Type B pancreatic cell (in vitro differentiated cells): Measurements from ENCODE around the gene CCDC159. TPM values are rescaled to one million over a fixed set of nuclear protein-coding genes. Genes with fewer than 3 reads are reported as not detected.

Experiments used
- DNase-seq: peaks from one replicate; pipeline ENCODE4 v3.0.0; 2021; ENCODE audit warnings: mixed read lengths; ENCODE audit not compliant: unreplicated experiment; ENCODE audit errors: extremely low spot score
- H3K27ac Mint-ChIP-seq: 2 replicates; pipeline ENCODE4 v1.8.0; 2021; ENCODE audit warnings: mild to moderate bottlenecking, mixed read lengths
- H3K27me3 Mint-ChIP-seq: 2 replicates; pipeline ENCODE4 v1.8.0; 2021; ENCODE audit warnings: mixed read lengths
- H3K36me3 Mint-ChIP-seq: 2 replicates; pipeline ENCODE4 v1.8.0; 2021; ENCODE audit warnings: mixed read lengths
- H3K4me1 Mint-ChIP-seq: one replicate; pipeline ENCODE4 v1.8.0; 2021; ENCODE audit warnings: mixed read lengths; ENCODE audit not compliant: unreplicated experiment
- H3K4me3 Mint-ChIP-seq: 2 replicates; pipeline ENCODE4 v1.8.0; 2021; ENCODE audit warnings: mild to moderate bottlenecking, mixed read lengths
- H3K9me3 Mint-ChIP-seq: 2 replicates; pipeline ENCODE4 v1.8.0; 2021; ENCODE audit warnings: mixed read lengths
- total RNA-seq: library from RNA; stranded (reverse); gene quantifications from 2 replicates; pipeline ENCODE4 v1.2.1, GENCODE V29; 2021; ENCODE audit warnings: low replicate concordance
- TF ChIP-seq, protein P1 (sequence below): fragments of 200-600 bp; sonication (generic); conservative IDR thresholded peaks from 2 replicates; pipeline ENCODE4 v1.5.0; 2021; ENCODE audit warnings: antibody characterized with exemption, mild to moderate bottlenecking

CCDC159 gene
- total RNA-seq, 1 donor from 2014 or later: 12.1 TPM

DNA sequence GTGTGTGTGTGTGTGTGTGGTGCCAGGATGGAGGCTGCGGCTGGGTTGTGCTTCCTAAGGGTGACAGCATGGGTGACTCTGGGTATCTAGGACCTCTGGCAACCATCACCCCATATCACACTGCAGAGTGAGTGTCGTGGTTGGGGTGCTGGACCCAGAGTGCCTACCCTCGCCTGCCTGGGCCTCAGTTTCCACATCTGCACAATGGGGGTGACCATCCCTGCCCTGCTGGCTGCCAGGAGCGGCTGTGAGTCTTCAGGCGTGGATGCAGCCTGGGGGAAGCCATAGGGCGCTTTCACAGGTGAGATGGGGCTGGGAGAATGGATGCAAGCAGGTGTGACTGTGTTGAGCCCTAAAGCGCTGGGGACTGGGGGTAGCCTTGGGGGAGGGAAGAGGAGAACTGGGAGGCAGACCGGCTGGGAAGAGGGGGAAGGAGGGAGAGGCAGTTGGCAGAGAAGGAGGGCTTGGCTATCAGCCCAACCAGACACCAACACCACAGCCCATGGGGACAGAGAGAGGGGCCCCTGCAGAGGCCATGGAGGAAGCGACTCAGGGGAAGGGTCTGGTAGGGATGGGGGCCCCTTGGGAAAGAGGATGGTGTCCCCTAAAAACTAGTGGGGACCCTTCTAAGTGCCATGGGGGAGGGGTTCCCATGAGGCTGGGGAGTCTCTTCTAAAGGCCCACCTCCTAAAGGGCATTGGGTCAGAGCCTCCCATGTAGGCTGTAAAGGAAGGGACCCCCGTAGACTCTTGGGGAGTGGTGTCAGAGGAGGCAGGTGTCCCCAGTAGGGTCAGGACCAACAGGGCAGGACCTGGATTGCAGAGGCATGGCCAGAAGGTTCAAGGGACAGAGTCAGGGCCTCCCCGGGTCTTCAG, 10.6 kb downstream of the CCDC159 start:
- no peak for DNase-seq
- TF ChIP-seq, protein P1, sequence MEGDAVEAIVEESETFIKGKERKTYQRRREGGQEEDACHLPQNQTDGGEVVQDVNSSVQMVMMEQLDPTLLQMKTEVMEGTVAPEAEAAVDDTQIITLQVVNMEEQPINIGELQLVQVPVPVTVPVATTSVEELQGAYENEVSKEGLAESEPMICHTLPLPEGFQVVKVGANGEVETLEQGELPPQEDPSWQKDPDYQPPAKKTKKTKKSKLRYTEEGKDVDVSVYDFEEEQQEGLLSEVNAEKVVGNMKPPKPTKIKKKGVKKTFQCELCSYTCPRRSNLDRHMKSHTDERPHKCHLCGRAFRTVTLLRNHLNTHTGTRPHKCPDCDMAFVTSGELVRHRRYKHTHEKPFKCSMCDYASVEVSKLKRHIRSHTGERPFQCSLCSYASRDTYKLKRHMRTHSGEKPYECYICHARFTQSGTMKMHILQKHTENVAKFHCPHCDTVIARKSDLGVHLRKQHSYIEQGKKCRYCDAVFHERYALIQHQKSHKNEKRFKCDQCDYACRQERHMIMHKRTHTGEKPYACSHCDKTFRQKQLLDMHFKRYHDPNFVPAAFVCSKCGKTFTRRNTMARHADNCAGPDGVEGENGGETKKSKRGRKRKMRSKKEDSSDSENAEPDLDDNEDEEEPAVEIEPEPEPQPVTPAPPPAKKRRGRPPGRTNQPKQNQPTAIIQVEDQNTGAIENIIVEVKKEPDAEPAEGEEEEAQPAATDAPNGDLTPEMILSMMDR: no peak
- no peaks in the 10 kb centered on the region for H3K9me3 Mint-ChIP-seq
- H3K4me3 Mint-ChIP-seq: peak overlapping the region; percentile 88
- H3K36me3 Mint-ChIP-seq: no peaks in the 10 kb centered on the region
- H3K27ac Mint-ChIP-seq: no peak overlapping the region
- peaks cover 13% of the 10 kb centered on the region for H3K4me1 Mint-ChIP-seq
- H3K27me3 Mint-ChIP-seq: peaks cover 38% of the 10 kb centered on the region

DNA sequence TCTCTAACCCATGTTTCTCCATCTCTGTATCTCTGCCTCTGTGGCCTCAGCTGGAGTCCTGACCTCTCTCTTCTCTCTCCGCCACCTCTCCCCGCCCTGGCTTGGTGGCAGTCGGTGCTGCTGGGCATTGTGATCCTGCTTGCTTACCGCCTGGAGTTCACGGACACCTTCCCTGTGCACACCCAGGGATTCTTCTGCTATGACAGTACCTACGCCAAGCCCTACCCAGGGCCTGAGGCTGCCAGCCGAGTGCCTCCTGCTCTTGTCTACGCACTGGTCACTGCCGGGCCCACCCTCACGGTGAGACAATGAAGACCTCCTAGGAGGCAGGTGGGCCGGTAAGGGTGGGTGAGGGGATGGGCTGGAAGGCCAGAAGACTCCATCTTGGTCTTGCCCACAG, 13.1 kb downstream of the CCDC159 start:
- Mint-ChIP-seq H3K4me1 (peaks cover 13% of the 10 kb centered on the region), H3K36me3 (no peaks in the 10 kb centered on the region), H3K9me3 (no peaks in the 10 kb centered on the region), H3K27me3 (peaks cover 40% of the 10 kb centered on the region), H3K27ac (no peak overlapping the region), H3K4me3 (peak overlapping the region; percentile 36)
- TF ChIP-seq, protein P1: no peak
- DNase-seq: no peak

DNA sequence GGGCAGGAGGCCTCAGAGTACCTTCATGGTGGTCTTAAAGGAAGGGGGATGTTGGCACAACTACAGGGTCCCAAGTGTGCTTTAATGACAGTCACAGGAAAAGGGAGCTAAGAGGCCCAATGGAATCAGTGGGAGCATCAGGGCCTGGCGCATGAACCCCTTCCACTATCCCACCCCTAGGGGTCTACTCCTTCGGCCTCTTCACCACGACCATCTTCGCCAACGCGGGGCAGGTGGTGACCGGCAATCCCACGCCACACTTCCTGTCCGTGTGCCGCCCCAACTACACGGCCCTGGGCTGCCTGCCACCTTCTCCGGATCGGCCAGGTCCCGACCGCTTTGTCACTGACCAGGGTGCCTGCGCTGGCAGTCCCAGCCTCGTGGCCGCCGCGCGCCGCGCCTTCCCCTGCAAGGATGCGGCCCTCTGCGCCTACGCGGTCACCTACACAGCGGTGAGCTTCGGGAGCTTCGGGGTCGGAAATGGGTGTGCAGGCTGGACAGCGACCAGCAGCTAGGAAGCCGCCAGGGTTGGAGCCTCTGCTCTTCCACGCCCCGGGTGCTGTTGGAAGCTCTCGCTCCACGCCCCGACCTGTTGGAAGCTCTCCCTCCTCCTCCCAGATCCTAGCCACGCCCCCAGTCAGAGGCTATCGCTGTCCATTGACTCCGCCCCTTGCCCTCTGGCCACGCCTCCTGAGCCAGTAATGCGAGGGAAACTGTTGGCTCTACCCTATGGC, 14.9 kb downstream of the CCDC159 start:
- Mint-ChIP-seq H3K4me1 (peaks cover 6% of the 10 kb centered on the region), H3K9me3 (no peaks in the 10 kb centered on the region), H3K27ac (peak overlapping the region; percentile 69), H3K36me3 (no peaks in the 10 kb centered on the region), H3K4me3 (peak overlapping the region; percentile 78), H3K27me3 (peaks cover 34% of the 10 kb centered on the region)
- TF ChIP-seq, protein P1: peak; percentile 42
- DNase-seq: no peak

GRCh38 chr19:11361771-11362731, 15.7 kb downstream of the CCDC159 start:
- peaks cover 31% of the 10 kb centered on the region for H3K27me3 Mint-ChIP-seq
- peak overlapping the region; percentile 78 for H3K4me3 Mint-ChIP-seq
- H3K36me3 Mint-ChIP-seq: no peaks in the 10 kb centered on the region
- H3K27ac Mint-ChIP-seq: peak overlapping the region; percentile 69
- H3K4me1 Mint-ChIP-seq: peaks cover 4% of the 10 kb centered on the region
- DNase-seq: no peak
- no peaks in the 10 kb centered on the region for H3K9me3 Mint-ChIP-seq
- TF ChIP-seq, protein P1: no peak

GRCh38 chr19:11363881-11364280, 17.6 kb downstream of the CCDC159 start:
- peaks cover 21% of the 10 kb centered on the region for H3K27me3 Mint-ChIP-seq
- H3K27ac Mint-ChIP-seq: no peak overlapping the region
- H3K4me3 Mint-ChIP-seq: no peak overlapping the region
- no peak for DNase-seq
- H3K4me1 Mint-ChIP-seq: peaks cover 4% of the 10 kb centered on the region
- no peaks in the 10 kb centered on the region for H3K9me3 Mint-ChIP-seq
- no peaks in the 10 kb centered on the region for H3K36me3 Mint-ChIP-seq
- TF ChIP-seq, protein P1: no peak
